Activated CD4-positive, CD25-positive, alpha-beta regulatory T cell treated with anti-CD3 and anti-CD28 coated beads, Interleukin-2, amount 50 U/mL, for 16 hours (primary cell): ENCODE data around the gene VWA1.
"Not testable (repeated sequence)": the region's sequence is repeated elsewhere in the genome, so short reads cannot be mapped to it uniquely, and the experiment has no call there.

Experiments
- DNase-seq: peaks from one replicate; pipeline ENCODE4 v3.0.0-alpha.2; 2020; ENCODE audit warnings: low read depth, low spot score

The VWA1 gene

GRCh38 chr1:1423245-1423597 lies 12.3 kb upstream of the VWA1 start:
- no peak for DNase-seq

GRCh38 chr1:1424707-1425106 lies 10.8 kb upstream of the VWA1 start:
- no peak for DNase-seq

DNA sequence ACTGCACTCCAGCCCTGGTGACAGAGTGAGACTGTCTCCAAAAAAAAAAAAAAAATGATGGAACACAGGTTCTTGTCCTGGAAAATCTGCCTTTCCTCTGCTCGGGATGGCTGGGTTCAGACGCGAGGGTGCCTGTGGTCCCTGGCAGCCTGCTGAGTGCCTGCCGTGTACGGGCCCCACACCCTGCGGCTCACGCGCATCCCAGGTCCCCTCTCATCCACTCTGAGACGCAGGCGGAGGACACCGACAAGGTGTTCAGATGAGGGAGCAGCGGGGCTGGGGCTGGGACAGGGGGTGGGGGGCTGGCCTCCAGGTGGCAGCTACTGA lies 10.1 kb upstream of the VWA1 start:
- no peak for DNase-seq

DNA sequence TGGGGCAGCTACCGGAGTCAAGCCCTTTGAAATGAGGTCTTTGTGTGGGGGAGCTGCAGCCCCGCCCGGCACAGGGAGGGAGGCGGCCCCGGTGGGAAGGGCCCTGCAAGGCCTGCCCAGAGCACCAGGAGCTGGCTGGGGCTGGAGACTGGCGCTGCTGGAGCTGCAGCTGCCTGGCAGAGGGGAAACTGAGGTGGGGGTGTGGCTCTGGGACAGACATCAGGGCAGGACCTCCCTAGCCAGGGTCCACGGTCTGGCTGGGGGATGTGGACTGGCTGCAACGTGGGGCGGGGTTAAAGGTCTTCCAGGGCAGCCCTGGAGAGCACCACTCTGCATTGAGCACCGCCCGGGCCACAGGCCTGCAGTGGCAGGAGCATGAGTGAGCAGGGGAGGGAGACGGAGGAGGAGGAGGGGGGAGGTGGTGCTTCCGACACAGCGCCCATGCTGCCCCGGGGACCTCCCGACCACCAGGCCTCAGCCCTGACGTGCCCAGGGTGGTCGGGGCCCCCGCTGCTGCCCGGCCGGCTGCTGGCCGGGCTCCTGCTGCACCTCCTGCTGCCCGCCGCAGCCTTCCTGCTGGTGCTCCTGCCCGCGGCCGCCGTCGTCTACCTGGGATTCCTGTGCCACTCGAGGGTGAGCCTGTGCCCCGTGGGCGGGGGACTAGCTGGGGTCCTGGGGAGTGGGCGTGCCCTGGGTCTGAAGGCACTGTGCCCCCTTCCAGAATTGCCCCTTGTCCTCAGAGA lies 9.6 kb upstream of the VWA1 start:
- no peak for DNase-seq

- no peak for DNase-seq
Observed at GRCh38 chr1:1426496-1427105, 8.9 kb upstream of the VWA1 start.

DNA sequence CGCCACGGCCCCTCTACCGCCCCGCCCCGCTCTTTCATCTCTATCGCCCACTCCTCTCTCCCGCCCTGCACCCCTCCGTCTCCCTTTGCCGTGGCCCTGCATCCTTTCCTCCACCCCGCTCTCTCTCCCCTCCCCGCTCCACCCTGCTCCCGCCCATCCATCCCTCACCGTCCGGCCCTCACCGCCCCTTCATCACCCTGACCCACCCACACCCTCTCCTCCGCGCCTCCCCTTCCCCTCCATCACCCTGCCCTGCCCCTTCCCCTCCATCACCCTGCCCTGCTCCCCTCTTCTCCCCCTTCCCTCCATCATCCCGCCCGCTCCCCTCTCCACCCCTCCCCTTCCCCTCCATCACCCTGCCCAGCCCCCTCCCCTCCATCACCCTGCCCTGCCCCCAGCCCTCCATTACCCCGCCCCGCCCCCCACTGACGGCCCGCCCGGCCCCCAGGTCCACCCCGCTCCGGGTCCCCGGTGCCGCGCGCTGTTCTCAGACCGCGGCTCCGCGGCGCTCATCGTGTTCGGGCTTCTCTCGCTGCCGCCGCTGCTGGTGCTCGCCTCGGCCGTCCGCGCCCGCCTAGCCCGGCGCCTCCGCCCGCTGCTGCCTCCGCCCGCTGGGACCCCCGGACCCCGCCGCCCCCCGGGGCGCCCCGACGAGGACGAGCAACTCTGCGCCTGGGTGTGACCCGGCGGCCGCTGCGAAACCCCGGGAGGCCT lies 8.2 kb upstream of the VWA1 start:
- no peak for DNase-seq

- no peak for DNase-seq
Observed at GRCh38 chr1:1427820-1428148, 7.7 kb upstream of the VWA1 start.

GRCh38 chr1:1428174-1428573 lies 7.3 kb upstream of the VWA1 start:
- DNase-seq, result no peak

- DNase-seq, result not testable (repeated sequence)
Observed at GRCh38 chr1:1428967-1429366, 6.5 kb upstream of the VWA1 start.

GRCh38 chr1:1429671-1430073 lies 5.8 kb upstream of the VWA1 start:
- DNase-seq, result no peak

DNA sequence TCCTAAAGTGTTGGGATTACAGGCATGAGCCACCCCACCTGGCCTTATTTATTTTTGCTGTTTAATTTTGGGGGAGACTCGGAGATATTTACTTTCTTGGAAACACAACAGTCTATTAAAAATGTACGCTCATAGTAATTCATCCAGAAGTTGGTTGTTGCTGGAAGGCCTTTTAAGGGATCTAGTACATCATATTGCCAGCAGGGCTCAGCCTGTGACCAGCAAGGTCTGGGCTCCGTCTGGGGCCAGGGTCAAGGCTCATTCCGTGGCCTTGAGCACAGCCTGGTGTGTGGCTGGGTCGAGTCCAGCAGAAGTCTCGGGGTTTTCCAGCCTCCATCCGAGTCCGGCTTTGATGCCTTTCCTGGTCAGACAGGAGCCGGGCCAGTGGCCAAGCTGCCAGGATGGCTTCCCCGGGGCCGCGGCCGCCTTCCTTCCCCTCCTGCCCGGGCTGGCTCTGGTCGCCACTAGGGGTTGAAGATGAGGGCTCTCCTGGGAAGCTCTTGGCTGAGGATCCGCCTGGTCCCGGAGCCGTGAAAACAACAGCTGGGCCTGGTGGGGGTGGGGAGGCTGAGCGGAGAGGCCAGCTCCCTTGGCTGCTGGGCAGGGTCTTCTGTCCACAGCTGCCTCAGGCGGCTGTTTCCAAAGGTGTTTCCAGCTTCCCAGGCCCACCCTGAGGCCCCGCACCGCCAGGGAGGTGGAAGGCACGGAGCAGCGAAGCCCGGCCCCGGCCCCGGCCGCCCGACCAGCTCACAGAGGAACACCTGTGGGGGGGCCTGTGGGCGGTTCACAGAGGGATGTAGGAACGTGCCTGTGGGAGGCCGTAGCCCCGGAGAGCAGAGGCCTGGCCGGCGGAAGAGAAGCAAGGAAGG lies 5.1 kb upstream of the VWA1 start:
- DNase-seq, result no peak

DNA sequence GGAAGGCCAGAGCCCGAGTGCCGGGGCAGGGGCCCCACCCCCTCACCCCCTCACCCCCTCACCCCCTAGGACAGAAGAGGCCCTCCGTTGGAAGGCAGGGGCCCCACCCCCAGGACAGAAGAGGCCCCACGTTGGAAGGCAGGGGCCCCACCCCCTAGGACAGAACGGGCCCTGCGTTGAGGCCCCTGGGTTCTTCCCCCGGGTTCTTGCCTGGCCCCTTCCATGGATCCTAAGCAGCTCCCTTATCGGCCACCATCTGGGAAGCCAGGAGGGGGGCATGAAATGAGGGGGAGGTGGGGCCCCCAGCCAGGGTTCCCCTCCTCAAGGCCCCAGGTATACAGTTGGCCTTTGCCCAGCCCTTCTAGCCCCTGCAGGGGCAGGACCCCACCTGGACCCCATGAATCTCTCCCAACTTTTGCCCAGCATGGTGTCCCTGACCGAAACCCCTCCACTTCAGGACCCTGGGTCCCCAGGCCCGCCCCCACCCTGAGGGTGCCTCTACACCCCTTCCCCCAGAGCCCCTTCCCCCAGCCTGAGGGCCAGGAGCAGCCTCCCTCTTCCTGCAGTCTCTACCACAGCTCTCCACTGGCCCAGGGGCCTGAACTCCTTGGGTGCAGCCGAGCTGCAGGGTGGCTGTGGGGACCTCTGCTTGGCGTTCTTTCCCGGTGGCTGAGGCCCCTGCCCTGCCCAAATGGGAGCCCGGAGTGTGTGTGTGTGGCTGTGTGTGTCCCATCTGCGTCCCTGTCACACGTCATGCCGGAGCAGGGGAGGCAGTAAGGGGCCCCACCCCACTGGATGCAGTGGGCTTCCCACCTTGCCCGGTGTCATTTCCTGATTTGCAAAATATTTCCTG lies 4.3 kb upstream of the VWA1 start:
- DNase-seq, result no peak

DNA sequence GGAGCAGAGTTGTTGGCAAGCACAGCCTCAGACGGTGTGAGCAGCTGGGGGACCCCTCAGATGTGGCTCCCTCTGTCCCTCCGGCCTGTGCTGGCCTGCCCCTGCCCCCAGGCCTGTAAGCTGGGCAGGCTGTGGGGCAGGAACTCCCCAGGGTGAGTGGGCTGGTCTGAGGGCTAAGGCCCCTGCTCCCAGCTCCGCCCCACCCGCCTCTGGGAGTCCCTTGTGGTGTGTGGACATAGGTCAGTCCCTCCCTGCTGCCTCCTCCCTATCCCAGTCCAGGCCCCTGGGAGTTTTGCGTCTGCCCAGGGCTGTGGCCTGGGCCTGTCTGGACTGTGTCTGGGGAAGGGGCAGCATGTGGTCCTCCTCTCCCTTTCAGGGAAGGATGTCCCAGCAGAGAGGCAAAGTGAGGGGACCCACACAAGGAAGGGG lies 3.6 kb upstream of the VWA1 start:
- DNase-seq, result no peak

- no peak for DNase-seq
Observed at GRCh38 chr1:1432274-1432950, 3.1 kb upstream of the VWA1 start.

- DNase-seq, result no peak
Observed at GRCh38 chr1:1432951-1433803, 2.3 kb upstream of the VWA1 start.

DNA sequence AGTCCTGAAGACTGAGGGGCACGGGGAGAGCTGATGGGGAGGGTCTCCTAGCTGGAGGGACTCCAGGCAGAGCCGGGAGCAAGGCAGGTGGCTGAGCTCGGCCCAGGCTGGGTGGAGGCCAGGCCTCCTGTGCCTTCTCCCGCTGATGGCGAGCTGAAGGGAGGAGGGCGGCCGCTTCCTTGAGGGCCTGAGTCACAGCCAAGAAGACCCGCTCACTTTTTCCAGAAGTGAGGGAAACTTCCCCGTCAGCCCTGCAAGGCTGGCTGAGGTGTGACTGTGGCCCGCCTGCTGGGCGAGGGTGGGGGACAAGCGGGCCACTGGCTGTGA lies 1.7 kb upstream of the VWA1 start:
- DNase-seq, result no peak

DNA sequence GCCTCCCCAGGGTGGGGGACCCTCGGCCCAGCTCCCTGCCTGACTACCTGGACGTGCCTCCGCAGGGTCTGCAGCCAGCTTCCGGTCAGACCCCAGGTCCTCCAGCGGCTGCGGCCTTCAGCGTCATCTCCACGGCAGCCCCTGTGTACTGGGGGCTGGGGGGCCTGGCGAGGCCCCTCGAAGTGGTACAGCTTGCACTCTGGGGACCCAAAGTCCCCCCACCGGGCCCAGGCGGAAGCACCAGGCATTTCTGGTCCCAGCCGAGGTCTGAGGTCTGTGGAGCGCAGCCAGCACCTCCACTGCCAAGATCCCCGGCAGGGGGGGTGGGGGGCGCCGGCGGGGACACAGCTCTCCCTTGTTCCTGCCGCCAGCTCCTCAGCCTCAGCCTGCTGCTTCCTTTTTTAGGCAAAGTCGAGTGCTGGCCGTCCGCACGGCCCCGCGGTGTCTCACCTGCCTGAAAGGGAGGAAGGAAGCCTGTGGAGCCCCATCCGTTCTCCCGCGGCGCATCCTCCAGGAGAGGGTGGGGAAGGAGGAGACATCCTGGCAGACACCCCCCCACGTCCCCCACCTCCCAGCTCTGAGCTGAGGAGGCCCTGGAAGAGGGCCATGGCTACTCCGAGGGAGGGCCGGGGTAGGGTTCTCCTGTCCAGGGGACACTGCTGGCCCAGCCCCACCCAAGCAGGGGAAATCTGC lies 1.2 kb upstream of the VWA1 start:
- no peak for DNase-seq

- DNase-seq, result no peak
Observed at GRCh38 chr1:1434824-1435105, 725 bp upstream of the VWA1 start.

GRCh38 chr1:1435911-1436629 lies 580 bp downstream of the VWA1 start:
- DNase-seq, result no peak
